ENCODE results near the gene DBX2.

The DBX2 gene

DNA sequence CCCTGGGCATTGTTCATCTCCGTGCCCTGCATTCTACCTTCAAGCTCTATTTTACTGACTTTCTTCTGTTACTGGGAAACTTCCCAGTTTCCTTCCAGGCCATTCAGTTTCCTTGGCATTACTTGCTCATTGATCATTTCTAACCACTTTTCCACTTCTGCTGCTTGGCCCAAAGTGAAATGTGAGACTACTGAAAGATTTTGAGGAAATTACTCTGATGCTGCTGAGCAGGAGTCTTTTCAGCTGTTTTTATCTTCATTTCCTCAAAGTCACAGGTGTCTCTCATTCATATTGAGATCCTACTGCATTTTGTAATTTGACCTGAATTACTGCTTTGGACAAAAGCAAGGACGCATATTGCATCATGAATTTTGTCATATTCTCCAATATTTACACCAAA lies 26.4 kb upstream of the DBX2 start:
- no peak overlapping the region for H3K27ac ChIP-seq
- no peak for TF ChIP-seq CTCF (IDR thresholded peaks at IDR 0.05; ENCODE audit: low read depth, low read length, missing control alignments)
- in situ Hi-C loops (cut with HindIII; ENCODE audit: low pct_ligation_motif_present, low sequenced_read_pairs), result no loop called here

GRCh38 chr12:45076417-45077026 lies 25.6 kb upstream of the DBX2 start:
- no peaks in the 10 kb centered on the region for H3K36me3 ChIP-seq (replicated peaks)
- no peak overlapping the region for H3K4me3 ChIP-seq (ENCODE audit: low read depth, low read length)
- DNase-seq, result no peak
- in situ Hi-C loops (cut with HindIII; ENCODE audit: low pct_ligation_motif_present, low sequenced_read_pairs), result no loop called here
- no peak overlapping the region for H3K27ac ChIP-seq
- no peak for TF ChIP-seq CTCF (IDR thresholded peaks at IDR 0.05; ENCODE audit: low read depth, low read length, missing control alignments)
- no peaks in the 10 kb centered on the region for H3K27me3 ChIP-seq (replicated peaks)

More for the DNA sequence above, 26.4 kb upstream of the DBX2 start:
- H3K27me3 ChIP-seq (replicated peaks), result no peaks in the 10 kb centered on the region
- H3K36me3 ChIP-seq (replicated peaks), result no peaks in the 10 kb centered on the region
- no peak for DNase-seq
- H3K4me3 ChIP-seq (ENCODE audit: low read depth, low read length), result no peak overlapping the region

DNA sequence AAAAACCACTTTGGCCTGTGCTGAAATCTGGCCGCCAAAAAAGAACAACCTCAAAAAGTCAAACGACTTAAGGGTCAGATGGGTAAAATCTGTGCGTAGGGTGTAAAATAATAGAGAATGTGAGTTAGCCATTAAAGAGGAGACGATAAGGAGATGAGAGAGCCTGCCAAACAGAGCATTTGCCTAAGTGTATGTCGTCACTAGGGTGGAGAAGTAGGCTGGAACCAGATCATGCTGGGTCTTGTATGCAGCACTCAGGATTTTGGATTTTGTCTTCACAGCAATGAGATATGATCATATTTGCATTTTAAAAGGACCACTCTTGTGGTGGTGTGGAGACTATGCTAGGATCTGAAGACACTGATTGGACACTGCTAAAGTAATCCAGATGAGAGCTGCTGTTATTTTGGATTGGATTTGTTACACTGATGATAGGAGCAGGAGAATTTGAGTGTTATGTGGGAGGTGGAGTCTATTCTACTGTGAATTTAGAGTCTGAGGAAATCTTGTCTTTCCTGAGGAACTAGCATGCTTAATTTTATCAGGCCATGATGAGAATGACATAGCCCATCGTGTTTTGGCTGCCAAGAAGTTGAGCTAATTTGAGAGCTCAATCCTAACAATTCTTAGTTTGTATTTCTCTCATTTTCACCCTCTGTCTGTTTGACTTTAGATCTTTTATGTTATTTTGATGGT lies 24.8 kb upstream of the DBX2 start:
- H3K27ac ChIP-seq, result no peak overlapping the region
- in situ Hi-C loops (cut with HindIII; ENCODE audit: low pct_ligation_motif_present, low sequenced_read_pairs), result no loop called here
- H3K4me3 ChIP-seq (ENCODE audit: low read depth, low read length), result no peak overlapping the region
- H3K27me3 ChIP-seq (replicated peaks), result no peaks in the 10 kb centered on the region
- DNase-seq, result no peak
- TF ChIP-seq CTCF (IDR thresholded peaks at IDR 0.05; ENCODE audit: low read depth, low read length, missing control alignments), result no peak
- no peaks in the 10 kb centered on the region for H3K36me3 ChIP-seq (replicated peaks)

DNA sequence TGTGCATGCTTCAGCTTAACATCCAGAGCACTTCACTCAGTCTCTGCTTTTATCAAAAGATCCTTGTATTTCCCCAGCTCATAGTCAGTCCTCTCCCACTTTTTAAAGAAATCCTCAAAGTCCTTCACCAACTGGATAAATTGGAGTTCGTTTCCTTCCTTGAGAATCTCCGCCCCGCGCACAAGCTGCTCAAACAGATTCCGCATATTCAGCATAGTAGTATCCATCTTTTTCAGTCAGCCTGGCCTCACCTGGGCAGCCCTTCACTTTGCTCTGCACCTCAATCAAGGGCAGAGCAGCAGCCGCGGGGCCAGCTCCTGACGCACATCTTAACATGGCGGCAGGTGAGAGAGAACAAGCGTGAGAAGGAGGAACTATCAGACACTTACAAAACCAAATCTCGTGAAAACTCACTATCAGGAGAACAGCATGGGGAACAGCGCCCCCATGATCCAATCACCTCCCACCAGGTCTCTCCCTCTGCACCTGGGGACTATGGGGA lies 14.3 kb upstream of the DBX2 start:
- H3K36me3 ChIP-seq (replicated peaks), result no peaks in the 10 kb centered on the region
- no peak overlapping the region for H3K27ac ChIP-seq
- TF ChIP-seq CTCF (IDR thresholded peaks at IDR 0.05; ENCODE audit: low read depth, low read length, missing control alignments), result no peak
- H3K27me3 ChIP-seq (replicated peaks), result no peaks in the 10 kb centered on the region
- in situ Hi-C loops (cut with HindIII; ENCODE audit: low pct_ligation_motif_present, low sequenced_read_pairs), result no loop called here
- no peak overlapping the region for H3K4me3 ChIP-seq (ENCODE audit: low read depth, low read length)
- DNase-seq, result no peak

GRCh38 chr12:45060976-45061375 lies 10.1 kb upstream of the DBX2 start:
- Histone ChIP-seq H3K27me3 (replicated peaks) (no peaks in the 10 kb centered on the region), H3K4me3 (ENCODE audit: low read depth, low read length) (no peak overlapping the region), H3K36me3 (replicated peaks) (no peaks in the 10 kb centered on the region), H3K27ac (no peak overlapping the region)
- TF ChIP-seq CTCF (IDR thresholded peaks at IDR 0.05; ENCODE audit: low read depth, low read length, missing control alignments), result no peak
- in situ Hi-C loops (cut with HindIII; ENCODE audit: low pct_ligation_motif_present, low sequenced_read_pairs), result no loop called here
- no peak for DNase-seq

All from brain microvascular endothelial cell (primary cell).